ENCODE measurements around the gene DLGAP4.
"Not testable (repeated sequence)": the region's sequence is repeated elsewhere in the genome, so short reads cannot be mapped to it uniquely, and the experiment has no call there.

Gene DLGAP4

DNA sequence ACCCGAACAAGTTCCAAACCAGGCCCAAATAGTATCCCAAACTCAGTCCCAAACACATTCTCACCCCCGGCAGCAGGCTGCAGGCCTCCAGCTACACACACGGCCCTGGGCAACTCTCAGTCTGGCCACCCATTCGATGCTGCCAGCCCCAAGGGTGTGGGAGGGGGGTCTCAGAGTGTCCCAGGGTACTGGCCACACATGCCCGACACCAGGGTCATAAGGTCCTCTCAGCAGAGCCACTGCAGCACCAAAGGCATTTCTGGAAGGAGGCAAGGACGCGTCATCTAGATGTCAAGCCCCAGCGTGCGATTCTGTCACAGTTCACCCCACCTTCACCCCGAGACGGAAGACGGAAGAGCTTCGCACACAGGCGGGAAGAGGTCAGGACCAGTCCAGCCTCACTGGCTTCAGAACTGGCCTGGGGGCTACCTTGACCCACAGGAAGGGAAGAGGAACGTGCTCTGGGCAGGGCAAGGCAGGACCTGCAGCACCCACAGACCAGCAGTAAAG lies 244.7 kb downstream of the DLGAP4 start:
- H3K4me3 ChIP-seq (ENCODE audit: low read depth, low read length) = no peak overlapping the region
- no peak for TF ChIP-seq CTCF (IDR thresholded peaks at IDR 0.05; ENCODE audit: insufficient read depth, low read depth, low read length, missing control alignments)
- DNase-seq (ENCODE audit: low read depth) = no peak

GRCh38 chr20:36555248-36555647 lies 249.1 kb downstream of the DLGAP4 start:
- no peak overlapping the region for H3K4me3 ChIP-seq (ENCODE audit: low read depth, low read length)
- TF ChIP-seq CTCF (IDR thresholded peaks at IDR 0.05; ENCODE audit: insufficient read depth, low read depth, low read length, missing control alignments) = no peak
- no peak for DNase-seq (ENCODE audit: low read depth)

- H3K4me3 ChIP-seq (ENCODE audit: low read depth, low read length) = no peak overlapping the region
Measured at GRCh38 chr20:36562724-36563123, 256.6 kb downstream of the DLGAP4 start.

DNA sequence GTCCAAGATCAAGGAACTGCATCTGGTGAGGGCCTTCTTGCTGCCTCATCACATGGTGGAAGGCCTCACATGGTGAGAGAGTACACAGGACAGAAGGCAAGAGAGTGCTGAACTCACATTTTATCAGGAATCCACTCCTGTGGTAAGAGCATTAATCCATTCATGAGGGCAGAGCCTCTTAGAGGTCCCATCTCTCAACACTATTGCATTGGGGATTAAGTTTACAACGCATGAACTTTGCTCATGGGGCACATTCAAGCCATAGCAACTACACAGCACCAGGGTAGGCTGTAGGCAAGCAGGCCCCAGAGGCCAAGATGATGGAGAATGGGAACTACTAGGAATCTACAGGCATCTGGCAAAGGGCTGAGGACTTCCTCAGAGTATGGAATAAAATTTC lies 257.2 kb downstream of the DLGAP4 start:
- no peak for TF ChIP-seq CTCF (IDR thresholded peaks at IDR 0.05; ENCODE audit: insufficient read depth, low read depth, low read length, missing control alignments)
- H3K4me3 ChIP-seq (ENCODE audit: low read depth, low read length) = no peak overlapping the region
- DNase-seq (ENCODE audit: low read depth) = no peak

More at GRCh38 chr20:36562724-36563123, 256.6 kb downstream of the DLGAP4 start:
- DNase-seq (ENCODE audit: low read depth) = no peak
- no peak for TF ChIP-seq CTCF (IDR thresholded peaks at IDR 0.05; ENCODE audit: insufficient read depth, low read depth, low read length, missing control alignments)

DNA sequence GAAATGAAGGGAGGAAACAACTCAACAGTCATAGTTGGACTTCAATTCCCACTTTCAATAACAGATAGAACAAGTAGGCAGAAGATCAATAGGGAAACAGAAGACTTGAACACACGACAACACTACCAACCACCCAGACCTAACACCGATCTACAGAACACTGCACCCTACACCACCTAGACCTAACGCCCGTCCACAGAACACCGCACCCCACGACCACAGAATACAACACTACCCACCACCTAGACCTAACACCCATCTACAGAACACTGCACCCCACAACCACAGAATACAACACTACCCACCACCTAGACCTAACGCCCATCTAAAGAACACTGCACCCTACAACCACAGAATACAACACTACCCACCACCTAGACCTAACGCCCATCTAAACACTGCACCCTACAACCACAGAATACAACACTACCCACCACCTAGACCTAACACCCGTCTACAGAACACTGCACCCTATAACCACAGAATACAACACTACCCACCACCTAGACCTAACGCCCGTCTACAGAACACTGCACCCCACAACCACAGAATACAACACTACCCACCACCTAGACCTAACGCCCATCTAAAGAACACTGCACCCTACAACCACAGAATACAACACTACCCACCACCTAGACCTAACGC lies 258.1 kb downstream of the DLGAP4 start:
- H3K4me3 ChIP-seq (ENCODE audit: low read depth, low read length); DNase-seq (ENCODE audit: low read depth): not testable (repeated sequence)

- DNase-seq (ENCODE audit: low read depth); H3K4me3 ChIP-seq (ENCODE audit: low read depth, low read length): not testable (repeated sequence)
Measured at GRCh38 chr20:36564726-36565121, 258.6 kb downstream of the DLGAP4 start.

- no peak for TF ChIP-seq CTCF (IDR thresholded peaks at IDR 0.05; ENCODE audit: insufficient read depth, low read depth, low read length, missing control alignments)
- H3K4me3 ChIP-seq (ENCODE audit: low read depth, low read length) = no peak overlapping the region
- DNase-seq (ENCODE audit: low read depth) = no peak
Measured at GRCh38 chr20:36565520-36565919, 259.4 kb downstream of the DLGAP4 start.

- TF ChIP-seq CTCF (IDR thresholded peaks at IDR 0.05; ENCODE audit: insufficient read depth, low read depth, low read length, missing control alignments) = no peak
- no peak overlapping the region for H3K4me3 ChIP-seq (ENCODE audit: low read depth, low read length)
- DNase-seq (ENCODE audit: low read depth) = no peak
Measured at GRCh38 chr20:36569847-36570429, 263.8 kb downstream of the DLGAP4 start.

Measured in GM12865 (cell line).